Hepatocyte (in vitro differentiated cells): ENCODE results near the gene ZNF227.

Source experiments
- CTCF ChIP-seq: fragments of 200-600 bp; sonication (generic); IDR thresholded peaks from 2 replicates; pipeline ENCODE4 v1.5.1; 2016; ENCODE audit warnings: antibody characterized with exemption, mild to moderate bottlenecking; ENCODE audit not compliant: poor library complexity
- EZH2phosphoT487 ChIP-seq: fragments of 200-600 bp; sonication (generic); IDR thresholded peaks from one replicate; pipeline ENCODE4 v1.6.1; 2018; ENCODE audit warnings: antibody characterized with exemption, mild to moderate bottlenecking, low read depth, moderate library complexity; ENCODE audit not compliant: unreplicated experiment, severe bottlenecking

- TF ChIP-seq CTCF (no peak), EZH2phosphoT487 (no peak)
These were observed 7.6 kb upstream of the ZNF227 start for GRCh38 chr19:44204772-44205171.
